Stomach smooth muscle (tissue), 2 donors: ENCODE results near the gene DNER.
A peak's percentile ranks its signal among the peaks of the same experiment; 100 is the strongest.

Source experiments
- H3K27ac ChIP-seq: one replicate; pipeline ENCODE4 v1.7.0; 2013; ENCODE audit warnings: mild to moderate bottlenecking, low read length, inconsistent platforms
- H3K27me3 ChIP-seq, 2 donors: one replicate each; pipeline ENCODE4 v1.7.0; 2013; ENCODE audit warnings: low read length in 2 of 2; ENCODE audit not compliant: insufficient read depth in 2 of 2, control insufficient read depth in 1 of 2
- H3K36me3 ChIP-seq, 2 donors: one replicate each; pipeline ENCODE4 v1.7.0; 2013; ENCODE audit warnings: low read length in 2 of 2; ENCODE audit not compliant: control insufficient read depth in 2 of 2, insufficient read depth in 2 of 2
- H3K4me1 ChIP-seq: one replicate; pipeline ENCODE4 v1.7.0; 2013; ENCODE audit warnings: low read length; ENCODE audit not compliant: control insufficient read depth, insufficient read depth
- H3K4me3 ChIP-seq, 2 donors: one replicate each; pipeline ENCODE4 v1.7.0; 2013; ENCODE audit warnings: low read length in 2 of 2
- H3K9ac ChIP-seq, 2 donors: one replicate each; pipeline ENCODE4 v1.7.0; 2013; ENCODE audit warnings: low read length in 2 of 2, mild to moderate bottlenecking in 1 of 2
- H3K9me3 ChIP-seq, 2 donors: one replicate each; pipeline ENCODE4 v1.7.0; 2013; ENCODE audit warnings: low read length in 2 of 2; ENCODE audit not compliant: control insufficient read depth in 2 of 2
- donor health status: healthy.
- donor health status: Pancreatic carcinoma.

DNER gene

DNA sequence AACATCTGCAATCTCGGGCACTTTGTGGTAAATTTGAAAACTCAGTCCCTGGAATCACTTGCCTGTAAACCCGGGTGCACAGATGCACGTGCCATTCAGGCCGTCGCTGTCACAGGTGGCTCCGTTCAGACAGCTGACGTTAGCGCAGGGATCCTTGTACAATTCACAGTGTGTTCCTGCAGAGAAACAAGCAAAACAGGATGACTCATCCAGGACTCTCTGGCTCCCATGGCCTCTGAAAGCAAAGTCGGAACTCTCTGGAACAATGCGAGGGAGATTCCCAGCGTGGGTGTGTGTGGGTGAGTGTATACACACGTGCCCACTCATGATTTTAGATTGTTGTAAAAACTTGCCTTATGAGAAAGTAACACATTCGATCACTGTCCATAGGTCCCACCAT is 307.2 kb downstream of the DNER start:
- H3K36me3 ChIP-seq: no peaks in the 10 kb centered on the region
- H3K9me3 ChIP-seq: no peaks in the 10 kb centered on the region
- peak overlapping the region; percentile 47 for H3K27ac ChIP-seq
- no peak overlapping the region for H3K9ac ChIP-seq
- no peaks in the 10 kb centered on the region for H3K27me3 ChIP-seq
- H3K4me1 ChIP-seq: peaks cover 7% of the 10 kb centered on the region
- H3K4me3 ChIP-seq: peak overlapping the region; percentile 3 to 10

DNA sequence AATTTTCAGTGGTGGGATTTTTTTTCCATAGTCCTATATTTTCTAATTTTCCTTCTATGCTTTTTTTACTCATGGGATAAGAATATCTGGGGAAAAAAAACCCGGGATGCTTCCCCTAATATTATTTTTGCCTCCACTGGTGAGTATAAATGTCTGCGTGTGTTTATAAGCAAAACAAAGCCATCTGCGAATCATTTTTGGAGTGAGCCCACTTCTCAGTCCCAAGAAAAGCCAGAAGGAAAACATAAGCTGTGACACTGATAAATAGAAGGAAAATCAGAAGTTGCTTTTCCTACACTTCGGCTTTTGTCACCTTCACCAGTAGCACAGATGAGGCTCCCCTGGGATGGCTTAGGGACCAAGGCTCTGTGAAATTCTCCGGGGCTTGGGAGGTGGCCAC is 308.6 kb downstream of the DNER start:
- Histone ChIP-seq H3K9ac (no peak overlapping the region), H3K4me1 (peaks cover 7% of the 10 kb centered on the region), H3K27me3 (no peaks in the 10 kb centered on the region), H3K27ac (no peak overlapping the region), H3K36me3 (no peaks in the 10 kb centered on the region), H3K9me3 (no peaks in the 10 kb centered on the region), H3K4me3 (no peak overlapping the region)

DNA sequence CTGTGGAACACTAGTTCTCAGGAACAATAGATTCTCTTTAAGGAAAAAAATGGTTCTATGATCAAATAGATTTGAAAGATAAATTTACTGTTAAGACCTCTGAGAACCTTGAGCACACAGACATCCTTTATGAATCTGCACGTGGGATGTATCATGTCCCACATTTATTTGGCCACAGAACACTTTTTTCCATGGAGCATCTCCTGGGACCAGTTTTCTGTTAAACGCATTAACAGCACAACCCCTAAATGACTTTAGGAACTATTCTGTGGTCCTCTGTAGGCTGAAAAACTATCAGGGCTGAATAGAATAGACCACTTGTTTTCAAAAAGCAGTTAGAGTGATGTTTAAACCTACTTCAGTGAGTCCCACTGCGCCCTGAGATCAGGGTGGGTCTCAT is 311.1 kb downstream of the DNER start:
- H3K4me1 ChIP-seq: peaks cover 7% of the 10 kb centered on the region
- H3K9me3 ChIP-seq: no peaks in the 10 kb centered on the region
- H3K36me3 ChIP-seq: no peaks in the 10 kb centered on the region
- no peak overlapping the region for H3K4me3 ChIP-seq
- no peaks in the 10 kb centered on the region for H3K27me3 ChIP-seq
- H3K9ac ChIP-seq: no peak overlapping the region
- no peak overlapping the region for H3K27ac ChIP-seq

DNA sequence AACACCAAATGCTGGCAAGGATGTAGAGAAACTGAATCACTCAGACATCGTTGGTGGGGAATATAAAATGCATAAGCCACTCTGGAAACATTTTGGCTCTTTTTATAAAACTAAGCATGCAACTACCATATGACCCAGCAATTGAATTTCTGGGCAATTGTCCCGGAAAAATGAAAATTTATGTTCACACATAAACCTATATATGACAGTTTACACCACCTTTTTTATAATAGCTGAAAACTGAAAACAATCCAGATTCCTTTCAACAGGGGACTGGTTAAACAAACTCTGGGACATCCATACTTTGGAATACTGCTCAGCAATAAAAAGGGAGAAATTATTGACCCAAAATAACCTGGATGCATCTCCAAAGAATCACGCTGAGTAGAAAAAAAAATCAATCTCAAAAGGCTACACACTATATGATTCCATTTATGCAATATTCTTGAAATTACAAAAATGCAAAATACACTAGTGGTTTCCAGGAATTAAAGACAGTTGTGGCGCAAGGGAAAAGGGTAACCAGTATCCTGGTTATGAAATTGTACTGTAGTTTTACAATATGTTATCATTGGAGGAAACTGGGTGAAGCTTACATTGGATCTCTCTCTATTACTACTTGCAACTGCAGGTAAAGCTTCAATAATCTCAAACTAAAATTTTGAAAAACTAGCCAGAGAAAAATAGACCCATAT is 313.0 kb downstream of the DNER start:
- no peak overlapping the region for H3K4me3 ChIP-seq
- no peaks in the 10 kb centered on the region for H3K27me3 ChIP-seq
- no peaks in the 10 kb centered on the region for H3K36me3 ChIP-seq

DNA sequence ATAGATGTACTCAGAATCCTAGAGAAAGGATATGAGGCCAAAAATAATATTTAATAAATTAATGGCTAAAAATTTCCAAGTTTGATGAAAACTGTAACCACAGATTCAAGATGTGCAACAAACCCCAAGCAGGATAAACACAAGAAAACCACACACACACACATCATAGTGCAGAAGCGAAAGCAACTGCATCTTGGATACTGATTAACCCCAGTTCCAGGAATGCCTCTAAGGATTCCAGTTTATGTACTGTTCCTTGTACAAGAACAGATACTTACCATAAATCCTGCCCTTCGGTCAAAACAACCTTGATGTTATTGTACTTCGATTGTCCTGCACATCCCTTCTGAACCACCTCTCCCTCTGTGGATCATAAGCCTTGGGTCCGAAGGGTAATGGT is 320.4 kb downstream of the DNER start:
- no peak overlapping the region for H3K4me3 ChIP-seq
- H3K36me3 ChIP-seq: no peaks in the 10 kb centered on the region
- H3K9me3 ChIP-seq: peaks cover 0 to 2% of the 10 kb centered on the region in 2 donors
- no peak overlapping the region for H3K27ac ChIP-seq
- H3K27me3 ChIP-seq: no peaks in the 10 kb centered on the region
- no peaks in the 10 kb centered on the region for H3K4me1 ChIP-seq
- H3K9ac ChIP-seq: no peak overlapping the region

More for the DNA sequence above, 313.0 kb downstream of the DNER start:
- Histone ChIP-seq H3K27ac (no peak overlapping the region), H3K9me3 (no peaks in the 10 kb centered on the region), H3K9ac (no peak overlapping the region), H3K4me1 (no peaks in the 10 kb centered on the region)

DNA sequence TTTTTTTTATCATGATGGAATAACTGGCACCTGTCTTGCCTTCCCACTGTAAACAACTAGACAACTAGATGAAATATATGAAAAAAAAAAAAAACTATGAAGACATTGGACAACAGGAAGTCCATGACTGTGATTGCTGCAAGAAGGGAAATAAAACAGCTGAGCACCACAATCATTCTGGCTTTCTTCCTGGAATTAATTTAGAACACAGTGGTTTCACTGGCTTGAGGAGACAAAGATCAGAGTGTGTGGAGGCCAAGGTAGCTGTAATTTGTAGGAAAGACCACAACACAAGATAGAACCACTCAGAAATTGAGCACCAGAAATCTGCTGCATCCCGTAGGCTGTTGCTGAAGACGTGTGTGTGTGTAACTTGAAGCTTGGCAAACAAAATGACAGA is 322.2 kb downstream of the DNER start:
- H3K9ac ChIP-seq: no peak overlapping the region
- H3K4me3 ChIP-seq: no peak overlapping the region
- peaks cover 2% of the 10 kb centered on the region for H3K4me1 ChIP-seq
- H3K27ac ChIP-seq: no peak overlapping the region
- no peaks in the 10 kb centered on the region for H3K27me3 ChIP-seq
- H3K9me3 ChIP-seq: peaks cover 0 to 2% of the 10 kb centered on the region in 2 donors
- no peaks in the 10 kb centered on the region for H3K36me3 ChIP-seq

DNA sequence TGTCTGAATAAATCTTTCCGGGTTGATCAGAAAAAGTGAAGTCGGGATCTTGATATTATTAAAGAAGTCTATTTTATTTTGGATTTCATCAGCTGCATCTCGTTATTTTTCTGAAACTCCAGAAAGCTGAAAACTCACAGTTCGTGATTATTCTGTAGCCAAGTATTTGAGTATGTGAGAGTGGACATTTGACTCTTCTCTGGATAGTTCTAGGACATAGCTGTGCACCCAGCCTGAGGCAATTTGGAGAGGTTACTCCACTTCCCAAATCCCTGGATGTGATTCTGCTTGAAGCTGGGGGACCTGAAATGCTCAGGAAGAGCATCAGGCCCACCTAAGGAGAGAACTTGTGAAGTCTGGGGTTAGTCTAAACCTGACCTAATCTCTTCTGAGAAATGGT is 325.6 kb downstream of the DNER start:
- H3K27ac ChIP-seq: no peak overlapping the region
- peaks cover 2% of the 10 kb centered on the region for H3K4me1 ChIP-seq
- H3K36me3 ChIP-seq: no peaks in the 10 kb centered on the region
- no peaks in the 10 kb centered on the region for H3K27me3 ChIP-seq
- H3K9me3 ChIP-seq: no peaks in the 10 kb centered on the region
- no peak overlapping the region for H3K9ac ChIP-seq
- H3K4me3 ChIP-seq: no peak overlapping the region

DNA sequence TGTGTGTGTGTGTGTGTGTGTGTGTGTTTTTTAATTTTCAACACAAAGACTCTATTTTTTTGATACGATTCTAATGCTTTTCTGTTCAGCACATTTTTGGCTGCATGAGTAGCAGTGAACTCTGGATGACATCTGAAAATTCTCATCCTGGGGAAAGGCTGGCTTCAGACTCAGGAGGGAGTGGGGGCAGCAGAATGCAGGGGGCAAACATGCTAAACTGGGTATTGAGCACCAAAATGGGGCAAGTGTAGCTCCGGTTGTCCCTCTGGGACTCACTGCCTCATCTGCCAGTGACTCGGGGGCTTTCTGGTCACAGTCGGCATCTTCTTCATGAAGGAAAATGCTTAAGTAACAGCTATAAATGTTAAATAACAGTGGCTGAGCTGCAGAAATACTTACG is 326.5 kb downstream of the DNER start:
- no peak overlapping the region for H3K4me3 ChIP-seq
- no peaks in the 10 kb centered on the region for H3K36me3 ChIP-seq
- H3K9me3 ChIP-seq: no peaks in the 10 kb centered on the region

DNA sequence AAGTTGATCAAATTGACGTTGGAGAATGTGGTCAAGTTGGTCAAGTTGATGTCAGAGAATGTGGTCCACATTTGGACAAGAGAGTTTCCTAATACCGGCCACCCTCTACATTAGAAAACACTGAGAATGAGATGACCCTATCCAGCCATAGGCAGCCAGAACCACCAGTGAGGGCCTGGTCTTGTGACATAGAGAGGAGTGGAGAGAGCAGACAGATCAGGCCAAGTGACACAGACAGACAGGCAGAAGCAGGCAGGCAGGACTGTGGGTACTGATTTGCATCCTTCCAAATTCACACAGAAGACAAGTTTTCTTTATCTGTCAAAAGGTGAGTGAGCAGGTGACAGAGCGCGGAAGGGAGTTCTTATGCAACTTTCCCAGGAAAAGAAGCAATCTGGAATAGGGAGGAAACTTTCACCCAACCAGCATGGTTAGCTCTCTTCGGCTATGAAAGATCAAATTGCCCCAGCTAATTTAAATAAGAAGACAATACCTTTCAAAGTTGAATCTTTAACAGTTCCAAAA is 334.2 kb downstream of the DNER start:
- H3K9me3 ChIP-seq: peaks cover 2% of the 10 kb centered on the region in 2 donors
- H3K27ac ChIP-seq: no peak overlapping the region
- H3K36me3 ChIP-seq: no peaks in the 10 kb centered on the region
- no peaks in the 10 kb centered on the region for H3K4me1 ChIP-seq
- H3K27me3 ChIP-seq: no peaks in the 10 kb centered on the region
- H3K4me3 ChIP-seq: no peak overlapping the region
- H3K9ac ChIP-seq: no peak overlapping the region

More for the DNA sequence above, 326.5 kb downstream of the DNER start:
- Histone ChIP-seq H3K27ac (no peak overlapping the region), H3K9ac (no peak overlapping the region), H3K27me3 (no peaks in the 10 kb centered on the region), H3K4me1 (peaks cover 2% of the 10 kb centered on the region)

DNA sequence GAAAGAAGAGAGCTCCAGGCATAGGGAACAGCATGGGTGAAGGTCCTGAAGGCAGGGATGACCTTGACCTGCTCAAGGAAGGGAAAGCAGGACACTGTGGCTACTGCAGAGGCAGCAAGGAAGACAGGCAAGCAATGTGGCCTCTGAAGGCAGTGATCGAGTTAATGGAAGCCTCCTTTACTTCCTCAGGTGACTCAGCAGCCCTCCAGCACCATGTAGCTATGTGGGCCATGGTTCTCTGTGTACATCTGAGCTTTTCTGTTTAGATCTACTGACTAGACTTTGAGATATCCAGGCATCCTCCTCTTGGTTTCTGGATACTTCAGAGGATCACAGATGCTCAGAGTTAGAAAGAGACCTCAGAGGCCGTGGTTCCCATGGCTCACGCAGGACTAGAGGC is 336.0 kb downstream of the DNER start:
- no peak overlapping the region for H3K27ac ChIP-seq
- no peaks in the 10 kb centered on the region for H3K36me3 ChIP-seq
- H3K27me3 ChIP-seq: no peaks in the 10 kb centered on the region
- peaks cover 2% of the 10 kb centered on the region in 2 donors for H3K9me3 ChIP-seq
- H3K4me3 ChIP-seq: no peak overlapping the region
- no peaks in the 10 kb centered on the region for H3K4me1 ChIP-seq
- no peak overlapping the region for H3K9ac ChIP-seq

DNA sequence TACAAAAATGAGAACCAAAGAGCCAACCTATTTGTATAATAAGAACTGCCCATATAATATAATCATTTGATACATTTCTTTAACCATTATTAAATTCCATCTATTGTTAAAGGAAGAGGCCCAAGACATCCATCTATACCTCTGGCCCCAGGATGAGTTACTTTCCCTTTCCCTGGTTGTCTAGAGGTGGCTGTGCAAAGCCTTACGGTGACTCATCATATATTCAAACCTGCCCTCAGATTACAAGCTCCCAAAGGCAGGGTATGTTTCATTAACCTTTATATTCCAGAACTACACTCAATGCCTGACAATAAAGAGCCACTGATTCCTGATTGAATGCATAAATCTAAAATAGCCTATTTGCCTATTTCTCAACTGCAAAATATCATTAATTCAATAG is 337.5 kb downstream of the DNER start:
- peaks cover 2% of the 10 kb centered on the region in 2 donors for H3K9me3 ChIP-seq
- no peak overlapping the region for H3K27ac ChIP-seq
- H3K4me3 ChIP-seq: no peak overlapping the region
- H3K36me3 ChIP-seq: no peaks in the 10 kb centered on the region
- no peaks in the 10 kb centered on the region for H3K27me3 ChIP-seq
- no peak overlapping the region for H3K9ac ChIP-seq
- no peaks in the 10 kb centered on the region for H3K4me1 ChIP-seq
